Vagina (tissue), 2 donors: ENCODE measurements around the gene AGRN.

Experiments used
- CTCF ChIP-seq, 3 experiments: fragments of 450-650 bp in 2 of 3; fragments of 200-600 bp in 1 of 3; sonication (generic) in 1 of 3; IDR thresholded peaks; one replicate each; pipeline ENCODE4 v1.5.1; 2017 to 2019; ENCODE audit warnings: antibody characterized with exemption in 3 of 3, mild to moderate bottlenecking in 2 of 3, moderate library complexity in 2 of 3
- POLR2A ChIP-seq, 2 donors: fragments of 450-650 bp; IDR thresholded peaks; one replicate each; pipeline ENCODE4 v1.6.1; 2017; ENCODE audit warnings: antibody characterized with exemption in 2 of 2, mild to moderate bottlenecking in 2 of 2, moderate library complexity in 2 of 2
- POLR2AphosphoS5 ChIP-seq, 2 donors: sonication (generic); formaldehyde crosslinking; IDR thresholded peaks; one replicate each; pipeline ENCODE4 v1.9.0; 2017; ENCODE audit warnings: antibody characterized with exemption in 2 of 2, mild to moderate bottlenecking in 2 of 2, low read depth in 1 of 2; ENCODE audit not compliant: insufficient read depth in 1 of 2

GRCh38 chr1:1022302-1023009 lies 2.5 kb downstream of the AGRN start:
- TF ChIP-seq CTCF (IDR thresholded peaks at IDR 0.05) = no peak
- no peak for TF ChIP-seq POLR2AphosphoS5 (IDR thresholded peaks at IDR 0.05; ENCODE audit: insufficient read depth in 1 of 2, low read depth in 1 of 2)
- no peak for TF ChIP-seq POLR2A (IDR thresholded peaks at IDR 0.05)
